ENCODE results near the gene GABRG3.

GABRG3 gene

GRCh38 chr15:27089676-27090075 is 118.7 kb downstream of the GABRG3 start:
- no peak overlapping the region for H3K4me3 ChIP-seq (ENCODE audit: low read depth, low read length)
- DNase-seq: no peak
- TF ChIP-seq CTCF (IDR thresholded peaks at IDR 0.05; ENCODE audit: low read depth, low read length, missing control alignments): no peak
- H3K27ac ChIP-seq: no peak overlapping the region
- no peaks in the 10 kb centered on the region for H3K36me3 ChIP-seq (replicated peaks)
- no peaks in the 10 kb centered on the region for H3K27me3 ChIP-seq (replicated peaks)
- in situ Hi-C loops (cut with HindIII; ENCODE audit: low pct_ligation_motif_present, low sequenced_read_pairs): no loop called here

- no peaks in the 10 kb centered on the region for H3K36me3 ChIP-seq (replicated peaks)
- no peak for TF ChIP-seq CTCF (IDR thresholded peaks at IDR 0.05; ENCODE audit: low read depth, low read length, missing control alignments)
- H3K4me3 ChIP-seq (ENCODE audit: low read depth, low read length): no peak overlapping the region
- in situ Hi-C loops (cut with HindIII; ENCODE audit: low pct_ligation_motif_present, low sequenced_read_pairs): no loop called here
- no peak for DNase-seq
- no peaks in the 10 kb centered on the region for H3K27me3 ChIP-seq (replicated peaks)
- H3K27ac ChIP-seq: no peak overlapping the region
Measured at GRCh38 chr15:27091270-27091940, 120.4 kb downstream of the GABRG3 start.

- H3K27me3 ChIP-seq (replicated peaks): no peaks in the 10 kb centered on the region
- TF ChIP-seq CTCF (IDR thresholded peaks at IDR 0.05; ENCODE audit: low read depth, low read length, missing control alignments): no peak
- no peak overlapping the region for H3K4me3 ChIP-seq (ENCODE audit: low read depth, low read length)
- no peak overlapping the region for H3K27ac ChIP-seq
- in situ Hi-C loops (cut with HindIII; ENCODE audit: low pct_ligation_motif_present, low sequenced_read_pairs): no loop called here
- H3K36me3 ChIP-seq (replicated peaks): no peaks in the 10 kb centered on the region
- no peak for DNase-seq
Measured at GRCh38 chr15:27092390-27092789, 121.4 kb downstream of the GABRG3 start.

- Histone ChIP-seq H3K4me3 (ENCODE audit: low read depth, low read length) (no peak overlapping the region), H3K36me3 (replicated peaks) (no peaks in the 10 kb centered on the region), H3K27ac (no peak overlapping the region), H3K27me3 (replicated peaks) (no peaks in the 10 kb centered on the region)
- DNase-seq: no peak
- in situ Hi-C loops (cut with HindIII; ENCODE audit: low pct_ligation_motif_present, low sequenced_read_pairs): no loop called here
- TF ChIP-seq CTCF (IDR thresholded peaks at IDR 0.05; ENCODE audit: low read depth, low read length, missing control alignments): no peak
Measured at GRCh38 chr15:27094235-27094634, 123.3 kb downstream of the GABRG3 start.

- H3K27ac ChIP-seq: no peak overlapping the region
- no peak overlapping the region for H3K4me3 ChIP-seq (ENCODE audit: low read depth, low read length)
- TF ChIP-seq CTCF (IDR thresholded peaks at IDR 0.05; ENCODE audit: low read depth, low read length, missing control alignments): no peak
- no peak for DNase-seq
- no peaks in the 10 kb centered on the region for H3K27me3 ChIP-seq (replicated peaks)
- H3K36me3 ChIP-seq (replicated peaks): no peaks in the 10 kb centered on the region
- in situ Hi-C loops (cut with HindIII; ENCODE audit: low pct_ligation_motif_present, low sequenced_read_pairs): no loop called here
Measured at GRCh38 chr15:27095886-27096624, 125.1 kb downstream of the GABRG3 start.
